DND-41 (cell line): Measurements from ENCODE around the gene FYB2.

Source experiments
- ATAC-seq: fragments of 200-7000 bp; cut with Tn5 transposase; 3 replicates; pipeline ENCODE4 v1.9.1; 2021; ENCODE audit warnings: low read depth; ENCODE audit not compliant: insufficient read depth
- DNase-seq: peaks from one replicate; pipeline ENCODE4 v3.0.0-alpha.2; 2020
- H2AFZ ChIP-seq: 2 replicates; pipeline ENCODE4 v1.6.0; 2012; ENCODE audit warnings: low read depth, low read length
- H3K27ac ChIP-seq: 2 replicates; pipeline ENCODE4 v1.5.1; 2012; ENCODE audit warnings: low read length, inconsistent platforms
- H3K27me3 ChIP-seq: fragments of 200-600 bp; sonication (generic); 2 replicates; pipeline ENCODE4 v1.6.0; 2012; ENCODE audit warnings: low read length, mild to moderate bottlenecking, inconsistent platforms; ENCODE audit not compliant: insufficient read depth, poor library complexity
- H3K36me3 ChIP-seq: 2 replicates; pipeline ENCODE4 v1.5.1; 2012; ENCODE audit warnings: low read length, inconsistent platforms; ENCODE audit not compliant: insufficient read depth
- H3K4me1 ChIP-seq: 2 replicates; pipeline ENCODE4 v1.5.1; 2012; ENCODE audit warnings: mild to moderate bottlenecking, low read length; ENCODE audit not compliant: insufficient read depth
- H3K4me2 ChIP-seq: 2 replicates; pipeline ENCODE4 v1.6.0; 2012; ENCODE audit warnings: mild to moderate bottlenecking, moderate library complexity, low read length, inconsistent platforms; ENCODE audit not compliant: insufficient read depth
- H3K4me3 ChIP-seq, 2 experiments: fragments of 200-600 bp in 1 of 2; shearing (Covaris generic) in 1 of 2; 2 replicates each; pipeline ENCODE4 v1.5.1; 2012 to 2016; ENCODE audit warnings: inconsistent platforms in 2 of 2, low read length in 2 of 2, mild to moderate bottlenecking in 2 of 2, low read depth in 1 of 2, moderate library complexity in 1 of 2
- H3K79me2 ChIP-seq: 2 replicates; pipeline ENCODE4 v1.6.0; 2012; ENCODE audit warnings: low read length, inconsistent platforms; ENCODE audit not compliant: insufficient read depth
- H3K9ac ChIP-seq: 2 replicates; pipeline ENCODE4 v1.6.0; 2012; ENCODE audit warnings: low read depth, mild to moderate bottlenecking, inconsistent platforms, low read length, moderate library complexity
- H3K9me3 ChIP-seq: 2 replicates; pipeline ENCODE4 v1.5.1; 2012; ENCODE audit warnings: low read length, moderate library complexity, mild to moderate bottlenecking, inconsistent platforms; ENCODE audit not compliant: insufficient read depth, severe bottlenecking
- H4K20me1 ChIP-seq: 2 replicates; pipeline ENCODE4 v1.6.0; 2012; ENCODE audit warnings: low read length; ENCODE audit not compliant: insufficient read depth
- CTCF ChIP-seq: IDR thresholded peaks from 2 replicates; pipeline ENCODE4 v1.5.1; 2012; ENCODE audit warnings: borderline replicate concordance, low read length, moderate library complexity, mild to moderate bottlenecking; ENCODE audit not compliant: poor library complexity, severe bottlenecking; ENCODE audit errors: extremely low read depth
- EZH2 ChIP-seq: IDR thresholded peaks from 3 replicates; pipeline ENCODE4 v1.6.1; 2012; ENCODE audit warnings: borderline replicate concordance, low read depth, mild to moderate bottlenecking, moderate library complexity, low read length, inconsistent platforms; ENCODE audit not compliant: severe bottlenecking

The FYB2 gene

GRCh38 chr1:56814205-56814604 lies 5.0 kb downstream of the FYB2 start:
- Histone ChIP-seq H3K27me3 (peaks cover 7% of the 10 kb centered on the region), H2AFZ (no peak overlapping the region), H3K4me2 (no peak overlapping the region), H3K36me3 (no peaks in the 10 kb centered on the region), H4K20me1 (no peaks in the 10 kb centered on the region; the same call in 1 of the 2 replicates), H3K79me2 (no peaks in the 10 kb centered on the region), H3K4me3 (no peak overlapping the region), H3K4me1 (no peaks in the 10 kb centered on the region), H3K9me3 (no peaks in the 10 kb centered on the region), H3K9ac (no peak overlapping the region), H3K27ac (no peak overlapping the region)
- no peak for DNase-seq
- TF ChIP-seq CTCF (no peak), EZH2 (no peak)
- ATAC-seq, result no peak

- Histone ChIP-seq H3K9me3 (no peaks in the 10 kb centered on the region), H4K20me1 (no peaks in the 10 kb centered on the region), H3K4me1 (no peaks in the 10 kb centered on the region), H3K4me3 (no peak overlapping the region), H3K4me2 (no peak overlapping the region), H2AFZ (no peak overlapping the region), H3K27me3 (peaks cover 4% of the 10 kb centered on the region), H3K9ac (no peak overlapping the region), H3K27ac (no peak overlapping the region), H3K36me3 (no peaks in the 10 kb centered on the region), H3K79me2 (no peaks in the 10 kb centered on the region)
- DNase-seq (no peak), ATAC-seq (no peak)
- no peak for TF ChIP-seq EZH2
Measured at GRCh38 chr1:56811331-56811730, 7.9 kb downstream of the FYB2 start.

GRCh38 chr1:56808410-56808809 lies 10.8 kb downstream of the FYB2 start:
- H3K4me3 ChIP-seq, result no peak overlapping the region
- ATAC-seq (no peak), DNase-seq (no peak)
- H3K9ac ChIP-seq, result no peak overlapping the region
- no peaks in the 10 kb centered on the region for H3K36me3 ChIP-seq
- H3K4me1 ChIP-seq, result no peaks in the 10 kb centered on the region
- H3K27ac ChIP-seq, result no peak overlapping the region
- no peaks in the 10 kb centered on the region for H3K9me3 ChIP-seq
- no peak for TF ChIP-seq EZH2
- TF ChIP-seq CTCF, result no peak
- peaks cover 4% of the 10 kb centered on the region for H3K27me3 ChIP-seq
- H4K20me1 ChIP-seq, result no peaks in the 10 kb centered on the region
- no peak overlapping the region for H2AFZ ChIP-seq
- no peaks in the 10 kb centered on the region for H3K79me2 ChIP-seq
- H3K4me2 ChIP-seq, result no peak overlapping the region

- H3K27me3 ChIP-seq, result no peaks in the 10 kb centered on the region
- ATAC-seq, result no peak
- H3K4me3 ChIP-seq, result no peak overlapping the region
- H3K9ac ChIP-seq, result no peak overlapping the region
- H3K4me1 ChIP-seq, result no peaks in the 10 kb centered on the region
- no peak overlapping the region for H3K4me2 ChIP-seq
- H3K36me3 ChIP-seq, result no peaks in the 10 kb centered on the region
- H3K27ac ChIP-seq, result no peak overlapping the region
- H4K20me1 ChIP-seq, result no peaks in the 10 kb centered on the region
- TF ChIP-seq EZH2, result no peak
- no peak for TF ChIP-seq CTCF
- no peaks in the 10 kb centered on the region for H3K79me2 ChIP-seq
- DNase-seq, result no peak
- H3K9me3 ChIP-seq, result no peaks in the 10 kb centered on the region
- no peak overlapping the region for H2AFZ ChIP-seq
Measured at GRCh38 chr1:56806804-56807203, 12.4 kb downstream of the FYB2 start.
